ENCODE results near the gene GLRX3.

Gene GLRX3

GRCh38 chr10:130137659-130138478 is 1.7 kb downstream of the GLRX3 start:
- no peak for DNase-seq

GRCh38 chr10:130138479-130138866 is 2.3 kb downstream of the GLRX3 start:
- DNase-seq = no peak

GRCh38 chr10:130140425-130140824 is 4.2 kb downstream of the GLRX3 start:
- no peak for DNase-seq

- no peak for DNase-seq
Measured at GRCh38 chr10:130141038-130141437, 4.8 kb downstream of the GLRX3 start.

GRCh38 chr10:130141460-130141859 is 5.3 kb downstream of the GLRX3 start:
- DNase-seq = no peak

GRCh38 chr10:130141878-130142277 is 5.7 kb downstream of the GLRX3 start:
- DNase-seq = no peak

- no peak for DNase-seq
Measured at GRCh38 chr10:130146042-130146441, 9.9 kb downstream of the GLRX3 start.

- DNase-seq = no peak
Measured at GRCh38 chr10:130159192-130159794, 23.1 kb downstream of the GLRX3 start.

GRCh38 chr10:130160775-130161174 is 24.6 kb downstream of the GLRX3 start:
- DNase-seq = no peak

- no peak for DNase-seq
Measured at GRCh38 chr10:130161331-130161730, 25.1 kb downstream of the GLRX3 start.

- DNase-seq = no peak
Measured at GRCh38 chr10:130167193-130167592, 31.0 kb downstream of the GLRX3 start.

- DNase-seq = no peak
Measured at GRCh38 chr10:130167707-130168106, 31.5 kb downstream of the GLRX3 start.

GRCh38 chr10:130169136-130169859 is 33.1 kb downstream of the GLRX3 start:
- DNase-seq = no peak

GRCh38 chr10:130171196-130171595 is 35.0 kb downstream of the GLRX3 start:
- DNase-seq = no peak

GRCh38 chr10:130174328-130174727 is 38.1 kb downstream of the GLRX3 start:
- no peak for DNase-seq

GRCh38 chr10:130175074-130175473 is 38.9 kb downstream of the GLRX3 start:
- no peak for DNase-seq

GRCh38 chr10:130177250-130177649 is 41.1 kb downstream of the GLRX3 start:
- DNase-seq = no peak

GRCh38 chr10:130179640-130180039 is 43.4 kb downstream of the GLRX3 start:
- DNase-seq = no peak

- no peak for DNase-seq
Measured at GRCh38 chr10:130180416-130180815, 44.2 kb downstream of the GLRX3 start.

- DNase-seq = no peak
Measured at GRCh38 chr10:130181858-130182257, 45.7 kb downstream of the GLRX3 start.

- no peak for DNase-seq
Measured at GRCh38 chr10:130185591-130185990, 49.4 kb downstream of the GLRX3 start.

GRCh38 chr10:130188195-130189175 is 52.3 kb downstream of the GLRX3 start:
- no peak for DNase-seq

GRCh38 chr10:130189608-130190054 is 53.4 kb downstream of the GLRX3 start:
- DNase-seq = no peak
